Suprapubic skin (tissue), 4 donors: ENCODE data around the gene AHNAK2.

ENCODE experiments used
- EP300 ChIP-seq: sonication (generic); formaldehyde crosslinking; IDR thresholded peaks from one replicate; pipeline ENCODE4 v1.6.1; 2017; ENCODE audit warnings: antibody characterized with exemption
- POLR2A ChIP-seq, 2 donors: fragments of 450-650 bp; IDR thresholded peaks; one replicate each; pipeline ENCODE4 v1.6.1; 2017; ENCODE audit warnings: antibody characterized with exemption in 2 of 2, mild to moderate bottlenecking in 2 of 2, moderate library complexity in 2 of 2
- POLR2AphosphoS5 ChIP-seq, 3 donors: sonication (generic); formaldehyde crosslinking; IDR thresholded peaks; one replicate each; pipeline ENCODE4 v1.6.1; 2017; ENCODE audit warnings: antibody characterized with exemption in 3 of 3
- TF ChIP-seq, protein P1 (sequence below), 2 donors: fragments of 200-600 bp in 1 of 2; fragments of 450-650 bp in 1 of 2; sonication (generic) in 1 of 2; IDR thresholded peaks; one replicate each; pipeline ENCODE4 v1.5.1; 2016 to 2019; ENCODE audit warnings: antibody characterized with exemption in 2 of 2, mild to moderate bottlenecking in 1 of 2, moderate library complexity in 1 of 2

- TF ChIP-seq, protein P1, sequence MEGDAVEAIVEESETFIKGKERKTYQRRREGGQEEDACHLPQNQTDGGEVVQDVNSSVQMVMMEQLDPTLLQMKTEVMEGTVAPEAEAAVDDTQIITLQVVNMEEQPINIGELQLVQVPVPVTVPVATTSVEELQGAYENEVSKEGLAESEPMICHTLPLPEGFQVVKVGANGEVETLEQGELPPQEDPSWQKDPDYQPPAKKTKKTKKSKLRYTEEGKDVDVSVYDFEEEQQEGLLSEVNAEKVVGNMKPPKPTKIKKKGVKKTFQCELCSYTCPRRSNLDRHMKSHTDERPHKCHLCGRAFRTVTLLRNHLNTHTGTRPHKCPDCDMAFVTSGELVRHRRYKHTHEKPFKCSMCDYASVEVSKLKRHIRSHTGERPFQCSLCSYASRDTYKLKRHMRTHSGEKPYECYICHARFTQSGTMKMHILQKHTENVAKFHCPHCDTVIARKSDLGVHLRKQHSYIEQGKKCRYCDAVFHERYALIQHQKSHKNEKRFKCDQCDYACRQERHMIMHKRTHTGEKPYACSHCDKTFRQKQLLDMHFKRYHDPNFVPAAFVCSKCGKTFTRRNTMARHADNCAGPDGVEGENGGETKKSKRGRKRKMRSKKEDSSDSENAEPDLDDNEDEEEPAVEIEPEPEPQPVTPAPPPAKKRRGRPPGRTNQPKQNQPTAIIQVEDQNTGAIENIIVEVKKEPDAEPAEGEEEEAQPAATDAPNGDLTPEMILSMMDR (IDR thresholded peaks at IDR 0.05): no peak
- TF ChIP-seq POLR2AphosphoS5 (IDR thresholded peaks at IDR 0.05): no peak
- no peak for TF ChIP-seq POLR2A (IDR thresholded peaks at IDR 0.05)
- no peak for TF ChIP-seq EP300
Measured at GRCh38 chr14:104979758-104980610, 1.8 kb upstream of the AHNAK2 start.
